GM21737 (cell line): ENCODE data around the gene VWA3B.

Experiments
- ATAC-seq: cut with Tn5 transposase; IDR thresholded peaks from one replicate; pipeline ENCODE4 v1.9.1; 2021; ENCODE audit warnings: mild to moderate bottlenecking, moderate library complexity; ENCODE audit not compliant: unreplicated experiment

The VWA3B gene

GRCh38 chr2:98170076-98170475 lies 83.1 kb downstream of the VWA3B start:
- ATAC-seq = no peak

DNA sequence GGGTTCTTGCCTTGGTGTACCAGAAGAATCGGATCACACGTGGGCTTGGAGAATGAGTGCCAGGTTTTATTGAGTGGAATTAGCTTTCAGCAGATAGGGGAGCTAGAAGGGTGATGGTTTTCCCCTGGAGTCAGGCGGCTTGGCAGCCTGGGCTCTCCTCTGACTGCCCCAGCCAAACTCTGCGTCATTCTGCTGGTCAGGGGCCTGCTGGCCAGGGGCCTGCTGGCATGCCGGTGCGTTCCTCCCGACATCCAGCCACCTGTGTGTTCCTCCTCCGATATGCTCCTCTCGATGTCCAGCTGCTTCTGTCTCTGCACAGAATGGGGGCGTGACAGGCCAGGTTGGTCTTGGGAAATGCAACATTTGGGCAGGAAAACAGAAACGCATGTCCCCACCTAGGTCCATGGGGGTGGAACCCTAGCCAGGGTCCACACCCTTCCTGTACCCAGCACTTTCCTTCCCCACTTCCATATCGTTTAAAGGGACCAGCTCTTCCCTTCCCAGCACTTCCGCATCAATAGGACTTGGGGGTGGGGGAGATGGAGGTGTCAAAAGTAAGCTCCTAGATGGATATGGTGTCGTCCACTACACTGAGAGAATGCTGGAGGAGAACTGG lies 85.3 kb downstream of the VWA3B start:
- no peak for ATAC-seq

GRCh38 chr2:98172951-98173350 lies 86.0 kb downstream of the VWA3B start:
- ATAC-seq = no peak

DNA sequence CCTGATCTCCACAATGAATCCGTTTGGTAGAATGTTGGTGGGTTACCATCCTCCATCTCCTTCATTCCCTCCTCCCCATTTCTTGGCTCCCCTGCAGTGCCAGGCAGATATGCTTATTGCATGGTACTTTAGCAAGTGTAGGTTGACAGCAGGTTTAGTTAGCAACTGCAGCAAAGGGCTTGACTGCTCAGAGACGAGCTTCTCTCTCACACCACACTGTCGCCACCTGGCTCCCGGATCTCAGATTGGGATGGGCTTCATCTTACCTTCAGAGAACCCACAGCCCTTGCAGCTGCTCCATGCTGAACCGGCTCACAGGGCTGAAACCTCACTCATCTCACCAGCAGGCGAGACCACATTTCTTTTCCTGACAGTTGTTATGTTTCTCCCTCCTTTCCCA lies 88.8 kb downstream of the VWA3B start:
- no peak for ATAC-seq

GRCh38 chr2:98177286-98177685 lies 90.3 kb downstream of the VWA3B start:
- no peak for ATAC-seq

DNA sequence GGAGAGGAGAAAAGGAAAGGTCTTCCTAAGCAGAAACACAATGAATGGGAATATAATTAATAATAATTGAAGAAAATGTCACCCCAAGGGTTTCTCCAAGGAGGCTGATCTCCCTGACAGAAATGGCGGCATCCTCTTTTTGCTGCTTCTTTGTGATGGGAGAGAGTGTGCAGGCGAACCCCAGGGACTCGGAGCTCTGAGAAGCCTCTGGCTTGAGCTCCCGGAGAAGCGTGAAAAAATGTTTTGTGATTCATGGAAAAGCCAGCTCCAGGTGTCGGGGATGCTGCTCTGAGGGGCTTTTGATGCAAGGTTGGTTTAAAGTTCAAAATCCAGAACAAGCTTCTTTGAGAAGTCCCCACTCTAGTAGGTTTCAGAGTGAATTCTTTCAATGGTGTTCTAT lies 91.0 kb downstream of the VWA3B start:
- no peak for ATAC-seq

DNA sequence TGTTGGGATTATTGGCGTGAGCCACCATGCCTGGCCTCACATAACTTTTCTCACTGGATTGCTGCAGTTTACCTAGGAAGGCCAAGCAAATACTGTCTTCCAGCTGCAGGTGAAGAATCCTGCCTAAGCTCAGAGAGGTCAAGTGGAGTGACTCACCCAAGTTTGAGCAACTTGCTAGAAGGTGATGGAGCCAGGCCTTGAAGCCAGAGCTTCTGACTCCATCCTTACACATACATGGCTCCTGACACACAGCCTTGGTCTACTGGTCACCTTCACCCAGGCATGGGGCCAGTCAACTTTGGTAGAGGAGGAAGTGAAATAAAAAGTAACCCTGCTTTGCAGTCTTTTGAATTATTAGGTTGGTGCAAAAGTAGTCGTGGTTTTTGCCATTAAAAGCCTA lies 93.5 kb downstream of the VWA3B start:
- ATAC-seq = no peak

DNA sequence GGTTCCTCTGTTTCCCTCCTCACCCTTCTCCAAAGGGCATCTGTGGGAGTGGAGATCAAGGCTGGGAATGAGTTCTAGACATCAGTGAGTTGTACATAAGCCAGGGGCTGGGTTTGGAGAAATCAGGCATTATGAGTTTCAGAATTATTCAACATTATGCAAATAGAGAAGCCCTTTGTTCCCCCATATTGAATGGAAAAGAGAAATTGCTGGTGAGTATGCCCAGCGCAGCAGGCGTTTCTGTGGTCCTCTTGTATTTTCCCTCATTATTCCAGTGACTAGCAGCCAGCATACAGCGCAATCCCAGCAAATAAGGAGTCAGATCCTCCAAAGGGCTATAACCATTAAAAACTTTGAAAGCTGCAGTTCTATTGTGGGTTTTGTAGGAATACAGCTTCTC lies 94.4 kb downstream of the VWA3B start:
- ATAC-seq = no peak

- ATAC-seq = no peak
These were observed 98.8 kb downstream of the VWA3B start for GRCh38 chr2:98185801-98186200.

GRCh38 chr2:98187194-98187593 lies 100.2 kb downstream of the VWA3B start:
- no peak for ATAC-seq

GRCh38 chr2:98188351-98189046 lies 101.5 kb downstream of the VWA3B start:
- ATAC-seq = no peak

- ATAC-seq = no peak
These were observed 104.9 kb downstream of the VWA3B start for GRCh38 chr2:98191883-98192282.

DNA sequence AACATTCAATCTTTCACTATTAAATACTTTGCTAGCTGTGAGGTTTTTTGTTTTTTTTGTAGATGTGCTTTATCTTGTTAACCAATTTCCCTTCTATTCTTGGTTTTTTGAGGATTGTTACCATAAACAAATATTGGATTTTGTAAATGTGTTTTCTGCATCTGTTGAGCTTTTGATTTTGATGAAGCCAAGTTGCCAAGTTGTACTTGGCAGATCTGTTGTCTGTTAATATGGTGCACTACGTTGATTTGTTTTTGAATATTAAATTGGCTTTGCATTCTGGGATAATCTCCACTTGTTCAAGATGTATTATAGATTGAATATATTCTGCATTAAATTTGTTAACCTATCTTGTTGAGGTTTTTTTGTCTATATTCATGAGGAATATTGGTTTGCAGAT lies 114.6 kb downstream of the VWA3B start:
- no peak for ATAC-seq

GRCh38 chr2:98205889-98206288 lies 118.9 kb downstream of the VWA3B start:
- no peak for ATAC-seq

DNA sequence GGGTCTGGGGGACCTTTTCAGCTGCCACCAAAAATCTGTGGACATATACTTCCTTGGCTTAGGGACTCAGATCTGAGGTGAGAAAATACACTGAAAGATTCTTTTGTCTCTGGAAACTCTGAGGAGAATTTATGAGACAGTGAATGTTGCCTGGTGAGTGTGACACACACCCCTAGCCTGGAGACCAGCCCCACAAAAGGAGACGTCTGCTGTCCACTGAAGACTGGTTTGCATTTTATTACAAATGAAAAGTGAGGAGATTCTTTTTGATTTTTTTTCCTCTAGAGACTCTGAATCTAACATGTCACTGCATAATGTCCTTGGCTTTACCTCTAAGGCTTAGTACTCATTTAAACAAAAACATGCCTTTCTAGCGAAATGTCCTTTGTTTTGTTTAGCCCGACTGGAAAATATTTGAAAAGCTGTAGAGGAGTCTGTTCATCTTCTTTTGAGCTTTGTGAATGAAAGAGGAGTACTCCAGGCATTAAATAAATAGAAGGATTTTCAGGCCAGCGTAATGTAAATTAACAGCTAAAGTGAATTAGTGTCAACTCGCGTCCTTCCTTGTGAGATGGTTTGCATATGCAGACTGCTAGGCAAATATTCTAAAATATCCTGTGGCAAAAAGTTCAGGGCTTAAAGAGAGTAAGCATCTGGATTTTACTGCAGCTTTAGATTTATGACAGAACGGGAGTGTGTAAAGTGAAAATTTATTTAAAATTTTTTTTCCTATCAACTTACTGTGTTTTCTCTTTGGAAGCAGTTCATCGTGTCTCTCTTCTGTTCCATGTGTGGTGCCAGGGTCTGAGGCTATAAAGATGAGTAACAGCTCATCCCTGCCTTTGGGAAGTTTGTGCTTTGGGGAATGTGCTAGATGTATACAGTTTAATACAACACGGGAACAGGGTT lies 125.4 kb downstream of the VWA3B start:
- ATAC-seq = no peak

DNA sequence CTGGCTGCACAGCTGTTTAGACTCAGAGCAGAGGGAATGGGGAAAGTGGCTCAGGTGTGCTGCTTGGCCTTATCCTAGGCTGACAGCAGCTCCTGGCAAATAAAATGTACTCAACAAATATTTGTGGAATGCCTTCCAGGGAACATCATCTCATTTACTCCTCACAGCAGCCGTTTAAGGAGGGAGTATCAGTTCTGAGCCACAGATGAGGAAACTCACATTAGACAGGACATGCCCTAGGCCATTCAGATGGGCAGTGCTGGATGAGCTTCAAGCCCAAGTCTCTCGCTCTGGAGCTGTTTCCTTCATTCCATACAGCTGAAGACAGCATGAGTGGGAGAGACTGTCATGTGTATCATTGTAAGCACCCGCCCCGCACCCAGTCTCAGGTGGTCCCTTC lies 129.6 kb downstream of the VWA3B start:
- no peak for ATAC-seq

DNA sequence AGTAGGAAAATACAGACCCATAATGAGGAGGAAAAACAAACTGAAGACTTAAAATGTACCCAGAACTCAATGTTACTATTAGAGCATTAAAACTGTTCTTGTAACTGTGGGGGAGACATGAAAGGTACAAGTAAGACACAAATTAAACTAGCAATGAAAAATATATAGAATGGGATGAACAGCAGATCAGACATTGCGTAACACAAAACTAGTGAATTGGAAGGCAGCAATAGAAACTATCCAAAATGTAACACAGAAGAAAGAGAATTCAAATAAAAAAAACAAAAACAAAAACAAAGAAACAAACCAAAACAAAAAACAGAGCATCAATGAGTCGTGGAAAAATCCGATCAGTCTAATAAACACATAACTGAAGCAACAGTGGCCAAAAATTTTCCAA lies 132.2 kb downstream of the VWA3B start:
- no peak for ATAC-seq

- ATAC-seq = no peak
These were observed 147.0 kb downstream of the VWA3B start for GRCh38 chr2:98233941-98234340.

DNA sequence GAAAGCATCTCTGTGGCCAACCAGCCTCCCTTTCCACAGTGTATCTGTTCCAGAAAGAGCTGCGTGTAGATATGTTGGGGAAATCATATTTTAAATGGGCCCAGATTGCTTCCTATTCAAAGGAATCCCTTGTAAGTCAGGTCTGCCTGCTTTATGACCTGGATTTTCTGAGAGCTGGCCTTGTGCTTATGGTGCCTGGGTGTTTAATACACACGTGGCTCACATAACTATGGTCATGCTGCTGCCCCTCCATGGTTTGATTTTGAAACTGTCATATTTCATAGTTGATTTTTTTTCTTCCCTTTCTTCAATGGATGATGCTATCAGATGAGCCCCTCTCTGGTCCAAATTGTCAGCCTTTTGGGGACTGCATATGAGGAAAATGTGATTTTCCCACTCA lies 147.8 kb downstream of the VWA3B start:
- ATAC-seq = no peak

GRCh38 chr2:98236935-98237334 lies 150.0 kb downstream of the VWA3B start:
- ATAC-seq = no peak

DNA sequence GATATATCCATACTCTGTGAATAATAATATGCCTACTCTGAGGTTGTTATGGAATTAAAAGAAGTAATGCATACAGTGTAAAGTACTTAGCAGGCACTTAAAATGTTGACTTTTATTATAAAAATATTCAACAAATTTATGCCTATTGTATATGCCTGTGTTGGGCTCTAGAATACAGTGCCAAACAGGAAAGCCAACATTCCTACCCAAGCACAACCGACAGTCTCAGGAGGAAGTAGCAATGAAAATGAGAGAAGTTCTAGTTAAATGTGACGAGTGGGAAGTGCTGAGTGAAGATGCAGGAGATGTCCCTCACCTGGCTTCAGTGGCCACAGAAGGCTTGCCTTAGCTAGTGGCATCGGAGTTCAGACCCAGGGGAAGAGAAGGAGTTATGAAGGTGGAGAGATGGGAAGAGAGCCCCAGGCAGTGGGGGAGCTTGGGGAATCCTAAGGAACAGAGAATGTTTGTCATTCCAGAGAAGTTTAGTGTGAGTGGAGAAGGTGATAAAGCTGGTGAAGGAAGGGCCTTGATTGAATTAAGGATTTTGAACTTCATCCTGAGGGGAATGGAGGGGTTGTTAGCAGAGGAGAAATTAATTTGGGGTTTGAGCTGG lies 153.9 kb downstream of the VWA3B start:
- no peak for ATAC-seq
